ENCODE measurements around the gene CLHC1. TPM values are rescaled to one million over a fixed set of nuclear protein-coding genes. Genes with fewer than 3 reads are reported as not detected.

Gene CLHC1
- total RNA-seq, 1 donor from 2014 or later: 7.5 TPM

GRCh38 chr2:55154525-55155030, 77.5 kb downstream of the CLHC1 start:
- Histone ChIP-seq H3K4me1 (peaks cover 61% of the 10 kb centered on the region), H3K27ac (replicated peaks) (no peak overlapping the region), H3K36me3 (no peaks in the 10 kb centered on the region), H3K4me3 (no peak overlapping the region), H3K27me3 (ENCODE audit: low read depth) (no peaks in the 10 kb centered on the region), H3K9me3 (replicated peaks) (no peaks in the 10 kb centered on the region)
- no peak for DNase-seq
- intact Hi-C loops (cut with micrococcal nuclease): no loop called here
- TF ChIP-seq CTCF (IDR thresholded peaks at IDR 0.05; ENCODE audit: borderline replicate concordance): no peak

- H3K36me3 ChIP-seq: no peaks in the 10 kb centered on the region
- H3K4me1 ChIP-seq: peaks cover 52% of the 10 kb centered on the region
- no peaks in the 10 kb centered on the region for H3K27me3 ChIP-seq (ENCODE audit: low read depth)
- no peak for DNase-seq
- H3K4me3 ChIP-seq: no peak overlapping the region
- no peak for TF ChIP-seq CTCF (IDR thresholded peaks at IDR 0.05; ENCODE audit: borderline replicate concordance)
- intact Hi-C loops (cut with micrococcal nuclease): no loop called here
- H3K9me3 ChIP-seq (replicated peaks): no peaks in the 10 kb centered on the region
- no peak overlapping the region for H3K27ac ChIP-seq (replicated peaks)
These were observed 78.4 kb downstream of the CLHC1 start for GRCh38 chr2:55153584-55154299.

DNA sequence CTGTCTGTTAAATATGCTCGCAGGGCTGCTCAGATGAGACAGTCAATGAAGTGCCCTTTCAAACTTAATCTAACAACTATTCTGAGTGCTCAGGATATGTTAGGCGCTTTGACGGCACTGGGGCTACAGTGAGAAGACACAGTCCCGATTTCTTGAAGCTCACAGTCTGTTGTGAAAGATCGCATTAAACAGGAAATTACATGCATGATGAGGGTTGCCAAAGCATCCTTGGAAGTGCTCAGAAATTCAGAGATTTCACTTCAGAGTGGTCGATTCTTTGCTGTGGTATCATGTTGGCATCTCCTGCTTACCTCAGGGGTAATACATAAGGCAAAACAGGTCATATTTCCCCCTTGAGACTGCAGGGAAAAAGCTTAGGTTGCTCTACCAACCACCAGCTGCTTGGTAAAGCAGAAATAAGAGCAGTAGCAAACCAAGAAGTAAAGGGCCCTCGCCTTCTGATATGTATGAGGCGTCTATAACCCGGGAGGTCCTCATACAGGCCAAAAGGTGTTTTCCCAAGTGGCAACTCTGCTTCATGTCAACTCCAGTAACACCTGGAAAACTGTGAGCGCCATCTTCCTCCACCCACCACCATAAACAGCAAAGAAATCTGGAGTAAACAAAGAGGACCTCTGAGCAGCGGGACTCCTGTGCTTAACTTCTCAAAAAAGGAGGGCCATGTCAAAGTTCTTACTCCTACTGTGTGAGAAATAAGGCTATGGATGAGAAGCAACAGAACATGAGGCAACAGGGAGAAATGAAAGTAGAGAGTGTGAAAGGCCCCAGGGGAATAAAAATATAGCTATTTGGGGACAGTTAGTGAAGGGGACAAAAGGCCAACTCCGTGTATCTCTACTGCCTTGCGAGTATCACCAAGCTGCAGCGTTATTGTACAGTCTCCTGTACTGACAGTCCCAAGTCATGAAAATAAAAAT, 79.3 kb downstream of the CLHC1 start:
- no peak overlapping the region for H3K4me3 ChIP-seq
- H3K36me3 ChIP-seq: no peaks in the 10 kb centered on the region
- H3K9me3 ChIP-seq (replicated peaks): no peaks in the 10 kb centered on the region
- DNase-seq: no peak
- H3K27ac ChIP-seq (replicated peaks): no peak overlapping the region
- no peak for TF ChIP-seq CTCF (IDR thresholded peaks at IDR 0.05; ENCODE audit: borderline replicate concordance)
- no peaks in the 10 kb centered on the region for H3K27me3 ChIP-seq (ENCODE audit: low read depth)
- intact Hi-C loops (cut with micrococcal nuclease): no loop called here
- H3K4me1 ChIP-seq: peaks cover 42% of the 10 kb centered on the region

DNA sequence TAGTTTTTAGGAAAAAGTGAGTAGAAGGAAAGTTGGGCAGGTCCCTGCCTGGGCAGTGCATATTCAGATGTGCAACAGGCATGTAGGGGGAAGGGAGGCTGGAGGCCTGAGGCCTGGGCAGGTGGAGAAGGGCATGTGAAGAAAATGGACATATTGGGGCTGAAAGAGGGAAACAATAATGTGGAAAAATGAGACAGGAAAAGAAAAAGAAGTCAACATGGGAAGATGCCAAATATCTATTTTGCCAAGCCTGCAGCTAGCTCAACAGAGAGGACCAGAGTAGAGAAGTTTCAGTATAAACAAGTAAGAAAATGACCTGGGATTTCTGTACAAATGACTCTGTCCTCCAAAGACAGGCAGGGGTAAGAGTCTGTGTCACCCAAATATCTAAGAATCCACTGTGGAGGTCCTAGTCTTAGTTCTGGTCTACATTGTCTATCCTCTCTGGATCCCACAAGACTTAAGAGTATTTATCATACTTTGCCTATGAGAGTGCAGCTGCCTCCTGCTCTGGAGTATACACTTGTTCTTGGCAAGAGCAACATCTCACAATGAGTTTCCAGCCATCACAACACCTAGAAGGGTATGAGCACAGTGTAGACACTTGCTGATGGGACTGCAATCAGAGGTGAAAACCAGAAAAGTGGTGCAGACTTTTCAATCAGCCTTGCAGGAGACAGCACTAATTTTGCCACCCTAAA, 80.2 kb downstream of the CLHC1 start:
- Histone ChIP-seq H3K9me3 (replicated peaks) (no peaks in the 10 kb centered on the region), H3K4me1 (peaks cover 34% of the 10 kb centered on the region), H3K36me3 (no peaks in the 10 kb centered on the region), H3K4me3 (no peak overlapping the region), H3K27me3 (ENCODE audit: low read depth) (no peaks in the 10 kb centered on the region), H3K27ac (replicated peaks) (no peak overlapping the region)
- no peak for DNase-seq
- TF ChIP-seq CTCF (IDR thresholded peaks at IDR 0.05; ENCODE audit: borderline replicate concordance): no peak
- intact Hi-C loops (cut with micrococcal nuclease): no loop called here

DNA sequence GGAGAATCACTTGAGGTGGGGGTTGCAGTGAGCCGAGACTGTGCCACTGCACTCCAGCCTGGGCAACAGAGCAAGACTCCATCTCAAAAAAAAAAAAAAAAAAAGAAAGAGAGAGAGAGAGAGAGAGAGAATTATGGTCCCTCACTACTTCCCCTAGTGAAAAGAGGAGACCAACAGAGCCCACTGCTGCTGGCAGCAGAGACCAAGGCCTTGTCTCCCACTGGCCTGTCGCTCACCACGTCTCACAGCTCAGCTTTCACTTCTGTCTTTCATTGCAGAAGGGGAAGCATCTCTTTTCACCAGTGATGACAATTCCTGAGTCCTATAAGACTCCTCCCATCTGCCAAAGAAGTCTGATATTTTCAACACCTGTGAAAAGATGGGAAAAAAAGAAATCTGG, 81.3 kb downstream of the CLHC1 start:
- TF ChIP-seq CTCF (IDR thresholded peaks at IDR 0.05; ENCODE audit: borderline replicate concordance): no peak
- Histone ChIP-seq H3K4me3 (no peak overlapping the region), H3K36me3 (no peaks in the 10 kb centered on the region), H3K4me1 (peaks cover 23% of the 10 kb centered on the region), H3K9me3 (replicated peaks) (no peaks in the 10 kb centered on the region), H3K27me3 (ENCODE audit: low read depth) (no peaks in the 10 kb centered on the region), H3K27ac (replicated peaks) (no peak overlapping the region)
- no peak for DNase-seq
- intact Hi-C loops (cut with micrococcal nuclease): no loop called here
